Smooth muscle cell (in vitro differentiated cells): ENCODE results near the gene OFD1. TPM values are rescaled to one million over a fixed set of nuclear protein-coding genes. Genes with fewer than 3 reads are reported as not detected.
A peak's percentile ranks its signal among the peaks of the same experiment; 100 is the strongest.

Experiments used
- DNase-seq: peaks from one replicate; lab custom pipeline; 2025; ENCODE audit not compliant: unreplicated experiment; lab: John Stamatoyannopoulos, UW
- H2AFZ ChIP-seq: fragments of 200-600 bp; sonication (generic); 2 replicates; pipeline ENCODE4 v1.6.0; 2016; ENCODE audit warnings: antibody characterized with exemption, low read depth, mild to moderate bottlenecking
- H3F3A ChIP-seq: fragments of 200-600 bp; sonication (generic); 2 replicates; pipeline ENCODE4 v1.6.0; 2017; ENCODE audit warnings: antibody characterized with exemption, low read depth
- H3K27ac ChIP-seq: fragments of 200-600 bp; sonication (generic); 2 replicates; pipeline ENCODE4 v1.5.1; 2016; ENCODE audit warnings: low read depth, mild to moderate bottlenecking
- H3K27me3 ChIP-seq: fragments of 200-600 bp; sonication (generic); 2 replicates; pipeline ENCODE4 v1.6.1; 2016; ENCODE audit warnings: low read depth, mild to moderate bottlenecking
- H3K36me3 ChIP-seq: fragments of 200-600 bp; sonication (generic); 2 replicates; pipeline ENCODE4 v1.5.1; 2016; ENCODE audit warnings: low read depth
- H3K4me1 ChIP-seq: fragments of 200-600 bp; sonication (generic); 2 replicates; pipeline ENCODE4 v1.5.1; 2016; ENCODE audit warnings: low read depth
- H3K4me2 ChIP-seq: fragments of 200-600 bp; sonication (generic); 2 replicates; pipeline ENCODE4 v1.6.0; 2016; ENCODE audit warnings: mild to moderate bottlenecking
- H3K4me3 ChIP-seq: fragments of 200-600 bp; sonication (generic); 2 replicates; pipeline ENCODE4 v1.5.1; 2016; ENCODE audit warnings: mild to moderate bottlenecking
- H3K79me2 ChIP-seq: fragments of 200-600 bp; sonication (generic); 2 replicates; pipeline ENCODE4 v1.6.0; 2016; ENCODE audit warnings: low read depth, mild to moderate bottlenecking
- H3K9ac ChIP-seq: fragments of 200-600 bp; sonication (generic); 2 replicates; pipeline ENCODE4 v1.6.0; 2016; ENCODE audit warnings: low read depth
- H3K9me3 ChIP-seq: fragments of 200-600 bp; sonication (generic); replicated peaks from 2 replicates; pipeline ENCODE4 v1.5.1; 2016; ENCODE audit warnings: low read depth
- H4K20me1 ChIP-seq: fragments of 200-600 bp; sonication (generic); 2 replicates; pipeline ENCODE4 v1.6.0; 2016; ENCODE audit warnings: low read depth
- WGBS: methylation state at CpG from one replicate; pipeline ENCODE4 v1.1.7; 2016; ENCODE audit warnings: low lambda C conversion rate; 5-methylcytosine and 5-hydroxymethylcytosine counted together
- polyA plus RNA-seq: library from polyadenylated mRNA; unstranded; fragments of >200 nt; fragmentation: Nextera tagmentation; extraction: Ambion mirVana; gene quantifications from 2 replicates; pipeline ENCODE4 v1.2.1, GENCODE V29; 2016
- total RNA-seq: library from RNA; depleted of rRNA; stranded (reverse); fragments of >200 nt; gene quantifications from 2 replicates; pipeline ENCODE4 v1.2.3, GENCODE V29; 2014
- TF ChIP-seq, protein P1 (sequence below): fragments of 200-600 bp; sonication (generic); IDR thresholded peaks from 2 replicates; pipeline ENCODE4 v1.5.1; 2017; ENCODE audit warnings: borderline replicate concordance, mild to moderate bottlenecking, antibody characterized with exemption; ENCODE audit not compliant: insufficient read depth, poor library complexity, severe bottlenecking

OFD1 gene
- total and polyA plus RNA-seq, 2 experiments from 2014 or later, result 12.5 to 14.4 TPM

GRCh38 chrX:13697455-13697854 is 37.1 kb upstream of the OFD1 start:
- Histone ChIP-seq H3K27me3 (no peaks in the 10 kb centered on the region), H3F3A (no peaks in the 10 kb centered on the region), H2AFZ (no peak overlapping the region), H3K4me2 (no peak overlapping the region), H3K9ac (no peak overlapping the region), H4K20me1 (peaks cover 94% of the 10 kb centered on the region), H3K9me3 (peaks cover 3% of the 10 kb centered on the region), H3K4me1 (peaks cover 27% of the 10 kb centered on the region), H3K4me3 (no peak overlapping the region), H3K79me2 (peaks cover 91% of the 10 kb centered on the region), H3K36me3 (no peaks in the 10 kb centered on the region), H3K27ac (no peak overlapping the region)
- DNase-seq, result no peak
- TF ChIP-seq, protein P1, sequence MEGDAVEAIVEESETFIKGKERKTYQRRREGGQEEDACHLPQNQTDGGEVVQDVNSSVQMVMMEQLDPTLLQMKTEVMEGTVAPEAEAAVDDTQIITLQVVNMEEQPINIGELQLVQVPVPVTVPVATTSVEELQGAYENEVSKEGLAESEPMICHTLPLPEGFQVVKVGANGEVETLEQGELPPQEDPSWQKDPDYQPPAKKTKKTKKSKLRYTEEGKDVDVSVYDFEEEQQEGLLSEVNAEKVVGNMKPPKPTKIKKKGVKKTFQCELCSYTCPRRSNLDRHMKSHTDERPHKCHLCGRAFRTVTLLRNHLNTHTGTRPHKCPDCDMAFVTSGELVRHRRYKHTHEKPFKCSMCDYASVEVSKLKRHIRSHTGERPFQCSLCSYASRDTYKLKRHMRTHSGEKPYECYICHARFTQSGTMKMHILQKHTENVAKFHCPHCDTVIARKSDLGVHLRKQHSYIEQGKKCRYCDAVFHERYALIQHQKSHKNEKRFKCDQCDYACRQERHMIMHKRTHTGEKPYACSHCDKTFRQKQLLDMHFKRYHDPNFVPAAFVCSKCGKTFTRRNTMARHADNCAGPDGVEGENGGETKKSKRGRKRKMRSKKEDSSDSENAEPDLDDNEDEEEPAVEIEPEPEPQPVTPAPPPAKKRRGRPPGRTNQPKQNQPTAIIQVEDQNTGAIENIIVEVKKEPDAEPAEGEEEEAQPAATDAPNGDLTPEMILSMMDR, result no peak
- WGBS, result 77% methylated on average over 2 of the region's 2 CpGs

DNA sequence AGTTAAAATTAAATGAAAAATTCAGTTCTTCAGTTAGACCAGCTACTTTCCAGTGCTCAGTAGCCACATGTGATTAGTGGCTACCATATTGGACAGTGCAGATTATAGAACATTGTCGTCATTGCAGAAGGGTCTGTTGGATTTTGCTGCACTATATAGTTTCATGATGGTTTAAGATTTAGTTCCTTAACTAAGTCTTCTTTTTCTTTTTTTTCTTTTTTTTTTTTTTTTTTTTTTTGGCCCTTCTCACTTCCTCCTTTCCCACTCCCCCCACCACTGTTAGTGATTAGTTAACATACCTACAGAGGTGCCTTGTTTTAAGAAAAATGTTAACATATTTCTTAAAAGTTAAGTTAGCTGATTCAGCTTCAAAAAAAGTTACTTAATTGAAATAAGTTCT is 36.6 kb upstream of the OFD1 start:
- no peak overlapping the region for H3K4me3 ChIP-seq
- no peak overlapping the region for H3K9ac ChIP-seq
- peaks cover 3% of the 10 kb centered on the region for H3K9me3 ChIP-seq
- peaks cover 27% of the 10 kb centered on the region for H3K4me1 ChIP-seq
- peaks cover 94% of the 10 kb centered on the region for H4K20me1 ChIP-seq
- WGBS, result 69% methylated on average over 1 of the region's 1 CpG
- TF ChIP-seq, protein P1, result no peak
- DNase-seq, result no peak
- no peaks in the 10 kb centered on the region for H3F3A ChIP-seq
- no peaks in the 10 kb centered on the region for H3K36me3 ChIP-seq
- H3K79me2 ChIP-seq, result peaks cover 91% of the 10 kb centered on the region
- no peak overlapping the region for H3K4me2 ChIP-seq
- no peak overlapping the region for H2AFZ ChIP-seq
- no peak overlapping the region for H3K27ac ChIP-seq
- H3K27me3 ChIP-seq, result no peaks in the 10 kb centered on the region

DNA sequence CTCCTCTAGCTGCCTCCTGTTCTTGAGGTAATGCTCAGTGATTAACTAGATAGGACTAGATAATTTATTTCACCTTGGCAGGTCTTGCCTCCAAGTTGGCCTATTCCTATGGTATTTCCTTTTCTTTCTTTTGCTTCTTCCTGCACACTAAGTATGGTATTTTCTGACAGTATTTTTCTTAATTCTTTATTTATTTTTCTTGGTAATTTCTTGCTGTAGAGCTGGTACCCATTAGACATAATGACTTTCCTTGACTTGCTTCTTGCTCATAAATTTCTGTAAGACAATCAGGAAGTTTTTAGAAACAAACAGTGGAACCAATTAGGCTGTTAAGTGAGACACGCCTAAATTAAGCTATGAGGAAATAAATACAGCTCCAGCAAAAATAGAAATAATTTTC is 36.1 kb upstream of the OFD1 start:
- peaks cover 93% of the 10 kb centered on the region for H4K20me1 ChIP-seq
- peaks cover 27% of the 10 kb centered on the region for H3K4me1 ChIP-seq
- no peaks in the 10 kb centered on the region for H3F3A ChIP-seq
- no peak overlapping the region for H3K4me3 ChIP-seq
- no peak overlapping the region for H3K9ac ChIP-seq
- no peak for DNase-seq
- peak overlapping the region; percentile 58 for H3K27ac ChIP-seq
- no peaks in the 10 kb centered on the region for H3K27me3 ChIP-seq
- peaks cover 87% of the 10 kb centered on the region for H3K79me2 ChIP-seq
- TF ChIP-seq, protein P1, result no peak
- H2AFZ ChIP-seq, result no peak overlapping the region
- WGBS, result 66% methylated on average over 1 of the region's 1 CpG
- no peaks in the 10 kb centered on the region for H3K36me3 ChIP-seq
- H3K9me3 ChIP-seq, result peaks cover 3% of the 10 kb centered on the region
- no peak overlapping the region for H3K4me2 ChIP-seq

- H4K20me1 ChIP-seq, result peaks cover 93% of the 10 kb centered on the region
- H3K27ac ChIP-seq, result peak overlapping the region; percentile 58
- H3K4me3 ChIP-seq, result no peak overlapping the region
- peaks cover 21% of the 10 kb centered on the region for H3K4me1 ChIP-seq
- no peak overlapping the region for H3K9ac ChIP-seq
- no peak for DNase-seq
- TF ChIP-seq, protein P1, result no peak
- no peaks in the 10 kb centered on the region for H3F3A ChIP-seq
- H3K27me3 ChIP-seq, result no peaks in the 10 kb centered on the region
- peak overlapping the region; percentile 47 for H3K4me2 ChIP-seq
- H3K36me3 ChIP-seq, result no peaks in the 10 kb centered on the region
- 58% methylated on average over 7 of the region's 7 CpGs for WGBS
- H2AFZ ChIP-seq, result no peak overlapping the region
- peaks cover 82% of the 10 kb centered on the region for H3K79me2 ChIP-seq
- peaks cover 3% of the 10 kb centered on the region for H3K9me3 ChIP-seq
Observed at GRCh38 chrX:13699183-13699826, 35.2 kb upstream of the OFD1 start.
